H9 (cell line): ENCODE data around the gene LINC00305. TPM values are rescaled to one million over a fixed set of nuclear protein-coding genes. Genes with fewer than 3 reads are reported as not detected.

Experiments
- DNase-seq: peaks from one replicate; pipeline ENCODE4 v3.0.0-alpha.2; 2017
- H2AFZ ChIP-seq: one replicate; pipeline ENCODE4 v1.6.1; 2013; ENCODE audit warnings: mild to moderate bottlenecking, low read length, control low read depth, moderate library complexity
- H2AK5ac ChIP-seq: 2 replicates; pipeline ENCODE4 v1.6.1; 2013; ENCODE audit warnings: low read length, control low read depth, mixed read lengths; ENCODE audit not compliant: insufficient read length
- H2BK120ac ChIP-seq: one replicate; pipeline ENCODE4 v1.6.1; 2013; ENCODE audit warnings: low read depth, mild to moderate bottlenecking, low read length, control low read depth, inconsistent platforms; ENCODE audit not compliant: poor library complexity, severe bottlenecking
- H2BK12ac ChIP-seq: 2 replicates; pipeline ENCODE4 v1.6.1; 2013; ENCODE audit warnings: low read length, control low read depth, mixed read lengths, low read depth; ENCODE audit not compliant: insufficient read length
- H2BK15ac ChIP-seq: 2 replicates; pipeline ENCODE4 v1.6.1; 2013; ENCODE audit warnings: low read depth, low read length, control low read depth
- H2BK20ac ChIP-seq: one replicate; pipeline ENCODE4 v1.6.1; 2013; ENCODE audit warnings: low read depth, mild to moderate bottlenecking, low read length, control low read depth, inconsistent platforms; ENCODE audit not compliant: poor library complexity, severe bottlenecking
- H2BK5ac ChIP-seq: 2 replicates; pipeline ENCODE4 v1.6.1; 2013; ENCODE audit warnings: low read length, control low read depth, mixed read lengths; ENCODE audit not compliant: insufficient read length
- H3K14ac ChIP-seq: 2 replicates; pipeline ENCODE4 v1.6.1; 2013; ENCODE audit warnings: low read length, control low read depth; ENCODE audit not compliant: insufficient read depth
- H3K18ac ChIP-seq: 2 replicates; pipeline ENCODE4 v1.6.1; 2013; ENCODE audit warnings: low read depth, mild to moderate bottlenecking, mixed read lengths, low read length, control low read depth; ENCODE audit not compliant: insufficient read length
- H3K23ac ChIP-seq: 2 replicates; pipeline ENCODE4 v1.6.1; 2013; ENCODE audit warnings: low read length, control low read depth, mixed read lengths, low read depth; ENCODE audit not compliant: insufficient read length
- H3K23me2 ChIP-seq: 2 replicates; pipeline ENCODE4 v1.6.1; 2013; ENCODE audit warnings: low read depth, mild to moderate bottlenecking, mixed read lengths, low read length, control low read depth; ENCODE audit not compliant: insufficient read length, poor library complexity, severe bottlenecking
- H3K27ac ChIP-seq: 2 replicates; pipeline ENCODE4 v1.5.1; 2013; ENCODE audit warnings: low read length, control low read depth, mixed read lengths, low read depth; ENCODE audit not compliant: insufficient read length
- H3K27me3 ChIP-seq: 2 replicates; pipeline ENCODE4 v1.6.1; 2013; ENCODE audit warnings: low read length, control low read depth, inconsistent platforms; ENCODE audit not compliant: insufficient read depth
- H3K4ac ChIP-seq: 2 replicates; pipeline ENCODE4 v1.6.1; 2013; ENCODE audit warnings: low read depth, mild to moderate bottlenecking, control low read depth, inconsistent platforms, low read length, moderate library complexity
- H3K4me1 ChIP-seq: 2 replicates; pipeline ENCODE4 v1.6.1; 2013; ENCODE audit warnings: low read length, control low read depth, inconsistent platforms; ENCODE audit not compliant: insufficient read depth
- H3K4me2 ChIP-seq: 2 replicates; pipeline ENCODE4 v1.6.1; 2013; ENCODE audit warnings: low read length, control low read depth, mixed read lengths; ENCODE audit not compliant: insufficient read length, insufficient read depth
- H3K56ac ChIP-seq: 2 replicates; pipeline ENCODE4 v1.6.1; 2013; ENCODE audit warnings: low read depth, mild to moderate bottlenecking, mixed read lengths, low read length, control low read depth; ENCODE audit not compliant: insufficient read length
- H3K79me1 ChIP-seq: 2 replicates; pipeline ENCODE4 v1.6.1; 2013; ENCODE audit warnings: low read depth, mild to moderate bottlenecking, moderate library complexity, low read length, control low read depth, inconsistent platforms; ENCODE audit not compliant: insufficient read depth, poor library complexity, severe bottlenecking
- H3K79me2 ChIP-seq: 2 replicates; pipeline ENCODE4 v1.6.1; 2013; ENCODE audit warnings: low read length, control low read depth, inconsistent platforms; ENCODE audit not compliant: insufficient read depth
- H3K9ac ChIP-seq: 2 replicates; pipeline ENCODE4 v1.6.1; 2013; ENCODE audit warnings: low read length, control low read depth, mixed read lengths; ENCODE audit not compliant: insufficient read length; ENCODE audit errors: extremely low read depth
- H3K9me3 ChIP-seq: one replicate; pipeline ENCODE4 v1.6.1; 2013; ENCODE audit warnings: low read depth, low read length, inconsistent platforms; ENCODE audit not compliant: control insufficient read depth
- H3T11ph ChIP-seq: one replicate; pipeline ENCODE4 v1.6.1; 2013; ENCODE audit warnings: mild to moderate bottlenecking, low read length, control low read depth, inconsistent platforms
- H4K20me1 ChIP-seq: one replicate; pipeline ENCODE4 v1.6.1; 2013; ENCODE audit not compliant: control insufficient read depth, insufficient read length, insufficient read depth
- H4K5ac ChIP-seq: 2 replicates; pipeline ENCODE4 v1.6.1; 2013; ENCODE audit warnings: low read depth, mild to moderate bottlenecking, mixed read lengths, low read length, control low read depth; ENCODE audit not compliant: insufficient read length
- H4K8ac ChIP-seq: replicated peaks from 2 replicates; pipeline ENCODE4 v1.6.1; 2013; ENCODE audit warnings: low read length, control low read depth, mixed read lengths, low read depth; ENCODE audit not compliant: insufficient read length
- H4K91ac ChIP-seq: 2 replicates; pipeline ENCODE4 v1.6.1; 2013; ENCODE audit warnings: low read depth, mild to moderate bottlenecking, moderate library complexity, mixed read lengths, low read length, control low read depth; ENCODE audit not compliant: insufficient read length
- H3K27ac Mint-ChIP-seq, 3 experiments: 2 replicates in 2 of 3; 3 replicates in 1 of 3; pipeline ENCODE4 v1.8.0; 2020 to 2021; ENCODE audit warnings: mixed read lengths in 3 of 3, mild to moderate bottlenecking in 1 of 3, moderate library complexity in 1 of 3
- H3K27me3 Mint-ChIP-seq: 2 replicates; pipeline ENCODE4 v1.8.0; 2021; ENCODE audit warnings: low read depth, mild to moderate bottlenecking, moderate library complexity, mixed read lengths
- H3K36me3 Mint-ChIP-seq, 3 experiments: 2 replicates in 2 of 3; 3 replicates in 1 of 3; pipeline ENCODE4 v1.8.0; 2020 to 2021; ENCODE audit warnings: low read depth in 3 of 3, mixed read lengths in 3 of 3; ENCODE audit not compliant: insufficient read depth in 1 of 3
- H3K4me1 Mint-ChIP-seq, 2 experiments: 2 replicates each; pipeline ENCODE4 v1.8.0; 2020; ENCODE audit warnings: mixed read lengths in 2 of 2
- H3K4me3 Mint-ChIP-seq, 2 experiments: 2 replicates in 1 of 2; 3 replicates in 1 of 2; pipeline ENCODE4 v1.8.0; 2020 to 2021; ENCODE audit warnings: mild to moderate bottlenecking in 2 of 2, mixed read lengths in 2 of 2, moderate library complexity in 1 of 2
- H3K9me3 Mint-ChIP-seq, 2 experiments: 2 replicates in 1 of 2; 3 replicates in 1 of 2; pipeline ENCODE4 v1.8.0; 2020; ENCODE audit warnings: mild to moderate bottlenecking in 2 of 2, mixed read lengths in 2 of 2, moderate library complexity in 1 of 2
- CTCF ChIP-seq: fragments of 200-600 bp; sonication (generic); conservative IDR thresholded peaks from 3 replicates; pipeline ENCODE4 v1.8.0; 2021; ENCODE audit warnings: antibody characterized with exemption, mild to moderate bottlenecking
- WGBS: extraction: QIAGEN DNeasy Blood & Tissue Kit; methylation state at CpG from one replicate; pipeline ENCODE4 v1.1.7; 2013; ENCODE audit warnings: missing lambda C conversion rate, low lambda C conversion rate, mixed read lengths; ENCODE audit not compliant: insufficient read length; ENCODE audit errors: extremely low coverage; 5-methylcytosine and 5-hydroxymethylcytosine counted together
- total RNA-seq: library from RNA; stranded (reverse); gene quantifications from 2 replicates; pipeline ENCODE4 v1.2.1, GENCODE V29; 2021

Gene LINC00305
- total RNA-seq, 1 experiment from 2014 or later = not detected

GRCh38 chr18:64142904-64143303 is 6.0 kb downstream of the LINC00305 start:
- H4K5ac ChIP-seq = no peak overlapping the region
- TF ChIP-seq CTCF = no peak
- no peak overlapping the region for H2BK15ac ChIP-seq
- no peaks in the 10 kb centered on the region for H3K9me3 ChIP-seq
- no peak overlapping the region for H2BK20ac ChIP-seq
- H3K36me3 Mint-ChIP-seq = no peaks in the 10 kb centered on the region
- peaks cover 0 to 5% of the 10 kb centered on the region in 2 experiments; a peak in 1 of 5 replicates for H3K9me3 Mint-ChIP-seq
- H3K23me2 ChIP-seq = no peaks in the 10 kb centered on the region
- H2BK5ac ChIP-seq = no peak overlapping the region
- no peak overlapping the region for H3K18ac ChIP-seq
- no peak overlapping the region for H3K27ac ChIP-seq
- no peak overlapping the region for H2AFZ ChIP-seq
- H3K56ac ChIP-seq = no peak overlapping the region
- WGBS = no CpG with 5 or more reads among the region's 1 CpG
- H3K4me2 ChIP-seq = no peak overlapping the region
- H3K4me3 Mint-ChIP-seq = no peak overlapping the region
- no peak overlapping the region for H3K27ac Mint-ChIP-seq
- H3K14ac ChIP-seq = no peak overlapping the region
- H3K9ac ChIP-seq = no peak overlapping the region
- H3K79me2 ChIP-seq = no peaks in the 10 kb centered on the region
- H3K27me3 Mint-ChIP-seq = no peaks in the 10 kb centered on the region; the same call in 1 of the 2 replicates
- H3K23ac ChIP-seq = no peak overlapping the region
- no peak overlapping the region for H2AK5ac ChIP-seq
- H2BK120ac ChIP-seq = no peak overlapping the region
- no peak overlapping the region for H3K4ac ChIP-seq
- no peaks in the 10 kb centered on the region for H3K4me1 ChIP-seq
- H4K8ac ChIP-seq = no peak overlapping the region
- H2BK12ac ChIP-seq = no peak overlapping the region
- no peak for DNase-seq
- H3K79me1 ChIP-seq = no peaks in the 10 kb centered on the region
- H3T11ph ChIP-seq = no peak overlapping the region
- no peaks in the 10 kb centered on the region for H4K20me1 ChIP-seq
- H4K91ac ChIP-seq = no peak overlapping the region
- peaks cover 12 to 13% of the 10 kb centered on the region in 2 experiments for H3K4me1 Mint-ChIP-seq
- H3K27me3 ChIP-seq = no peaks in the 10 kb centered on the region
